NCI-H82 treated with DMSO at 0.1 percent for 48 hours (cell line): ENCODE results near the gene CPLX1.
"Not testable (repeated sequence)": the region's sequence is repeated elsewhere in the genome, so short reads cannot be mapped to it uniquely, and the experiment has no call there.

ENCODE experiments used
- DNase-seq: peaks from one replicate; lab custom pipeline; 2025; ENCODE audit not compliant: unreplicated experiment; lab: John Stamatoyannopoulos, UW

Gene CPLX1

GRCh38 chr4:738781-739280, 87.1 kb downstream of the CPLX1 start:
- no peak for DNase-seq

- DNase-seq: not testable (repeated sequence)
These were observed 89.4 kb downstream of the CPLX1 start for GRCh38 chr4:736561-736960.

GRCh38 chr4:735583-735982, 90.3 kb downstream of the CPLX1 start:
- no peak for DNase-seq
